ENCODE results near the gene HOPX.

DNA sequence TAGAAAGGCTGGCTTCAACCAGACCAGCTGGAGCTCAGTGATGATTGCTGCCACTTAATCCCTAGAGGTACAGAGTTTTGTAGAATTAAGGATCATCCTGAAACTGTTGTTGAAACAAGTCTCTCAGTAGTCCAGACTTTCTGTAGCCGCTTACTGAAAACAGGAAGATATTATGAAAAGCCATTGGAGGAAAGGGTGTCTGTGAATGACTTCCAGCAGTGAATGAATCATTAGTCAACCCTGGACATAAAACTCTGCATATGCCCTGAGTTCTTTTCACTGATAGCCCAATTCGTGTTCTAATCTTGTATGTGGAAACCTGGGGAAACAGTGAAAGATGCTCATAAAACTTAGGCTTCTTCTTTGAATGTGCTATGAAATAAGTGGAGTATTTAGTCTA, 14.8 kb downstream of the HOPX start:
- no peak for TF ChIP-seq POLR2A (IDR thresholded peaks at IDR 0.05)
- no peak for TF ChIP-seq POLR2AphosphoS5 (IDR thresholded peaks at IDR 0.05)
- TF ChIP-seq CTCF (IDR thresholded peaks at IDR 0.05) = no peak
- no peak for TF ChIP-seq EP300 (IDR thresholded peaks at IDR 0.05)

Data from stomach (tissue), 4 donors.